Heart right ventricle (tissue), 16 donors: ENCODE results near the gene UACA. TPM values are rescaled to one million over a fixed set of nuclear protein-coding genes. Genes with fewer than 3 reads are reported as not detected.

Source experiments
- ATAC-seq, 8 donors: fragments of 200-7000 bp; cut with Tn5 transposase; one replicate each; pipeline ENCODE4 v1.9.1; 2020; ENCODE audit warnings: mild to moderate bottlenecking in 8 of 8, moderate library complexity in 8 of 8, moderate number of reproducible peaks in 1 of 8
- DNase-seq, 2 donors: peaks; one replicate each; pipeline ENCODE4 v3.0.0-alpha.2; 2020
- H3K27ac ChIP-seq, 10 donors: fragments of 200-600 bp; sonication (generic) in 2 of 10; one replicate each; pipeline versions ENCODE4 v1.5.0 to v1.8.0; 2020 to 2022; ENCODE audit warnings: mild to moderate bottlenecking in 3 of 10
- H3K27me3 ChIP-seq, 7 donors: fragments of 200-600 bp; one replicate each; pipeline ENCODE4 v1.8.0; 2021 to 2022; ENCODE audit warnings: mild to moderate bottlenecking in 2 of 7
- H3K36me3 ChIP-seq, 9 donors: fragments of 200-600 bp; sonication (generic) in 1 of 9; one replicate each; pipeline versions ENCODE4 v1.5.0 to v1.8.0; 2020 to 2022; ENCODE audit warnings: mild to moderate bottlenecking in 2 of 9
- H3K4me1 ChIP-seq, 9 donors: fragments of 200-600 bp; sonication (generic) in 1 of 9; one replicate each; pipeline versions ENCODE4 v1.5.0 to v1.8.0; 2020 to 2022; ENCODE audit warnings: mild to moderate bottlenecking in 4 of 9
- H3K4me3 ChIP-seq, 10 donors: fragments of 200-600 bp; sonication (generic) in 2 of 10; one replicate each; pipeline versions ENCODE4 v1.5.0 to v1.8.0; 2020 to 2022; ENCODE audit warnings: mild to moderate bottlenecking in 7 of 10, moderate library complexity in 2 of 10
- H3K9me3 ChIP-seq, 11 donors: fragments of 200-600 bp in 10 of 11; sonication (generic) in 2 of 11; one replicate each; pipeline versions ENCODE4 v1.5.0 to v1.8.0; 2013 to 2022; ENCODE audit warnings: mild to moderate bottlenecking in 2 of 11, control low read depth in 1 of 11, moderate library complexity in 1 of 11
- WGBS, 2 donors: extraction: QIAGEN DNeasy Blood & Tissue Kit; methylation state at CpG; one replicate each; pipeline ENCODE4 v1.1.7; 2013; ENCODE audit warnings: inconsistent platforms in 1 of 2; 5-methylcytosine and 5-hydroxymethylcytosine counted together
- intact Hi-C, 10 donors: fragments of 100-400 bp; cut with DNase I; formaldehyde crosslinking; loops; one replicate each; pipeline versions ENCODE4 v1.11.1 to v1.14.2; 2022
- polyA plus RNA-seq, 2 donors: library from polyadenylated mRNA; stranded (reverse); fragments of 200-250 nt; gene quantifications; one replicate each; pipeline ENCODE4 v1.2.3, GENCODE V29; 2013
- total RNA-seq, 10 donors: library from RNA; stranded (reverse); fragmentation: NEBNext Ultra II Directional in 3 of 10; extraction: Animal tissue kit (Norgen Biotek cat#: 25700) in 3 of 10; gene quantifications; one replicate each; pipeline versions ENCODE4 v1.2.1 to v1.2.4, GENCODE V29; 2021 to 2023
- TF ChIP-seq, protein P1 (sequence below), 9 donors: fragments of 200-600 bp; sonication (generic) in 2 of 9; IDR thresholded peaks; one replicate each; pipeline versions ENCODE4 v1.5.0 to v1.8.0; 2021 to 2022; ENCODE audit warnings: antibody characterized with exemption in 9 of 9, mild to moderate bottlenecking in 5 of 9, moderate library complexity in 1 of 9
- donor health status: Arrhythmogenic right ventricular cardiomyopathy.
- donor health status: ischemic (EF 13 %, LVEDD 7.1; RV severe dilation, severe dysfunction).
- donor health status: healthy with polysubstance abuse.
- donor health status: DM: no; HTN: yes; CAD: no.
- donor health status: DM: no; HTN: no; CAD: no.
- donor health status: ischemic (EF 25% LVEDD 6.9; RV normal size, moderate dysfunction).
- donor health status: ischemic (EF 25% LVEDD 5.7; RV mildly dilated, moderate dysfunction).
- donor health status: healthy.
- donor health status: DM: yes; HTN: yes; CAD: no.
- donor health status: Ischemic cardiomyopathy.
- donor health status: ischemic (EF 35%, LVEDD 5.7; RV mildly dilated, moderate dysfunction).
- donor health status: nonischemic (EF 11% LVEDD 7.7; RV severe dilation, severe dysfunction).
- donor health status: DM: yes; HTN: yes; CAD: no.
- donor health status: PGD.
- donor health status: ischemic (EF 29% LVEDD 5.4; RV normal size, mild dysfunction).
- donor health status: nonischemic (EF 23%, LVEDD 6.1; RV moderate dilation, normal function).

Gene UACA
- total and polyA plus RNA-seq, 12 donors: 14.2 to 75.4 (median 47.1) TPM

DNA sequence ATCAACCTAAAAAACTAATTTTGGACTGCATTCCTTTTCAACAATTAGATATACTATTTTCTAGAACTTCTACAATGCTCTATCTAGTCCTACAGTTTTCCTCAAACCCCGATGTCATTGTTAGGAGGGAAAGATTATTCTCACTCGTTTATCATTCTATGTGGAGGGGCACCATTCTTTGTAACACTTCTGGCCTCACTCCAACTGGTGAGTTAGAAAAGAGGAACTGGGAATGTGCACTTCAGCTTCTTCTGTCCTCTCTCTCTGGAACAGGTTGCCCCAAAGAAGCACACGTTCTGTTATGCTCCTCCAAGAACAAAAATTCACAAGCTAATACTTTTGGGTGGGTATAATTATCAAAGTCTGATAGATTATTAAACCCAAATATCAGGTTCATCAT lies 137.9 kb downstream of the UACA start:
- WGBS, 2 donors: 16 to 20% methylated on average over 3 of the region's 3 CpGs
- intact Hi-C loops: no loop called here

GRCh38 chr15:70625011-70625410 lies 138.3 kb downstream of the UACA start:
- H3K4me1 ChIP-seq: no peaks in the 10 kb centered on the region
- intact Hi-C loops: no loop called here
- H3K9me3 ChIP-seq: peaks cover 0 to 38% (median 18%) of the 10 kb centered on the region in 11 donors
- H3K4me3 ChIP-seq: no peak overlapping the region
- ATAC-seq (no peak), DNase-seq (no peak)
- no peaks in the 10 kb centered on the region for H3K27me3 ChIP-seq
- TF ChIP-seq, protein P1, sequence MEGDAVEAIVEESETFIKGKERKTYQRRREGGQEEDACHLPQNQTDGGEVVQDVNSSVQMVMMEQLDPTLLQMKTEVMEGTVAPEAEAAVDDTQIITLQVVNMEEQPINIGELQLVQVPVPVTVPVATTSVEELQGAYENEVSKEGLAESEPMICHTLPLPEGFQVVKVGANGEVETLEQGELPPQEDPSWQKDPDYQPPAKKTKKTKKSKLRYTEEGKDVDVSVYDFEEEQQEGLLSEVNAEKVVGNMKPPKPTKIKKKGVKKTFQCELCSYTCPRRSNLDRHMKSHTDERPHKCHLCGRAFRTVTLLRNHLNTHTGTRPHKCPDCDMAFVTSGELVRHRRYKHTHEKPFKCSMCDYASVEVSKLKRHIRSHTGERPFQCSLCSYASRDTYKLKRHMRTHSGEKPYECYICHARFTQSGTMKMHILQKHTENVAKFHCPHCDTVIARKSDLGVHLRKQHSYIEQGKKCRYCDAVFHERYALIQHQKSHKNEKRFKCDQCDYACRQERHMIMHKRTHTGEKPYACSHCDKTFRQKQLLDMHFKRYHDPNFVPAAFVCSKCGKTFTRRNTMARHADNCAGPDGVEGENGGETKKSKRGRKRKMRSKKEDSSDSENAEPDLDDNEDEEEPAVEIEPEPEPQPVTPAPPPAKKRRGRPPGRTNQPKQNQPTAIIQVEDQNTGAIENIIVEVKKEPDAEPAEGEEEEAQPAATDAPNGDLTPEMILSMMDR (IDR thresholded peaks at IDR 0.05): no peak
- no peak overlapping the region for H3K27ac ChIP-seq
- no peaks in the 10 kb centered on the region for H3K36me3 ChIP-seq

More for the DNA sequence above, 137.9 kb downstream of the UACA start:
- TF ChIP-seq, protein P1 (IDR thresholded peaks at IDR 0.05): no peak
- DNase-seq (no peak), ATAC-seq (no peak)
- Histone ChIP-seq H3K36me3 (no peaks in the 10 kb centered on the region), H3K27ac (no peak overlapping the region), H3K4me3 (no peak overlapping the region), H3K4me1 (no peaks in the 10 kb centered on the region), H3K27me3 (no peaks in the 10 kb centered on the region), H3K9me3 (peaks cover 0 to 34% (median 18%) of the 10 kb centered on the region in 11 donors)

DNA sequence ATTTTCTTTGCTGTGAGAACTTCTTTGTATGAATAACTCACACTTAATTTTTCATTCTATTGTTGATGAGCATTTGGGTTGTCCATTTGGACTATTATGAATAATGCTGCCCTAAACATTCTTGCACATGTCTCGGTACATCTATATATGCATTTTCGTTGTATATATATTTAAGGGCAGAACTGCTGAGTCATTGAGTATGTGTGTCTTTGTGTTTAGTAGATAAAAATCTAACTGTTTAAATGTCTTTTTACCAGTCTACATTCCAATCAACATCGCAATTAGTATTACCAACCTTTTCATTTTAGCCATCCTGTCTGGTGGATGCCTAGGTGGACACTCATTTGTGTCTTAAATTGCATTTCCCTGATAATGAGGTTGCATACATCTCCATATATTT lies 144.4 kb downstream of the UACA start:
- DNase-seq (no peak), ATAC-seq (no peak)
- intact Hi-C loops: no loop called here
- Histone ChIP-seq H3K27me3 (peaks cover 0 to 2% (median 0%) of the 10 kb centered on the region in 7 donors), H3K4me1 (no peaks in the 10 kb centered on the region), H3K36me3 (no peaks in the 10 kb centered on the region), H3K4me3 (no peak overlapping the region), H3K9me3 (peaks cover 0 to 36% (median 18%) of the 10 kb centered on the region in 11 donors), H3K27ac (no peak overlapping the region)
- TF ChIP-seq, protein P1 (IDR thresholded peaks at IDR 0.05): no peak
- WGBS, 2 donors: 94 to 98% methylated on average over 3 of the region's 3 CpGs

DNA sequence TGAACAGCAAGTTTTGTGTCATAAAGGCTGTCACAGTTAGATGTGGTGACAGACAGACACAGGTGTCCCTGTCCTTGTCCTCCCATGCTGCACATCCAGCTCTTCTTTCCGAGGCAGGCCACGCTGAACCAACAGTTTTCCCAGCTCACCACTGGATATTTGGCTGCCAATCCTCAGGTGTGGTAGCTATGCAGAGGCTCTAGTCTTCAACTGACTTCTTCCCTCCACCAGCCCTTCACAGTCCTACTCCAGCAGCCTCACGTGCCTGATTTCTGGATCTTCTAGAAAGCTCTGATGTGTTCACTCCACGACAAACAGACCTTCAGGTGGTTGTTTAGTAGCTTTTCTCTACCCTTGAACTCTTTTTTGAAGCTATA lies 145.5 kb downstream of the UACA start:
- Histone ChIP-seq H3K4me1 (no peaks in the 10 kb centered on the region), H3K9me3 (peaks cover 0 to 26% (median 10%) of the 10 kb centered on the region in 11 donors), H3K36me3 (no peaks in the 10 kb centered on the region), H3K27me3 (peaks cover 0 to 2% (median 0%) of the 10 kb centered on the region in 7 donors), H3K27ac (no peak overlapping the region), H3K4me3 (no peak overlapping the region)
- DNase-seq: no peak
- intact Hi-C loops: no loop called here
- TF ChIP-seq, protein P1 (IDR thresholded peaks at IDR 0.05): no peak
- no peak for ATAC-seq
- 75 to 84% methylated on average over 4 of the region's 4 CpGs for WGBS, 2 donors
